Measurements from ENCODE around the gene TNFSF18. TPM values are rescaled to one million over a fixed set of nuclear protein-coding genes. Genes with fewer than 3 reads are reported as not detected.

The TNFSF18 gene
- total RNA-seq, 6 donors from 2014 or later: 0.17 to 0.20 TPM; not detected in 4

DNA sequence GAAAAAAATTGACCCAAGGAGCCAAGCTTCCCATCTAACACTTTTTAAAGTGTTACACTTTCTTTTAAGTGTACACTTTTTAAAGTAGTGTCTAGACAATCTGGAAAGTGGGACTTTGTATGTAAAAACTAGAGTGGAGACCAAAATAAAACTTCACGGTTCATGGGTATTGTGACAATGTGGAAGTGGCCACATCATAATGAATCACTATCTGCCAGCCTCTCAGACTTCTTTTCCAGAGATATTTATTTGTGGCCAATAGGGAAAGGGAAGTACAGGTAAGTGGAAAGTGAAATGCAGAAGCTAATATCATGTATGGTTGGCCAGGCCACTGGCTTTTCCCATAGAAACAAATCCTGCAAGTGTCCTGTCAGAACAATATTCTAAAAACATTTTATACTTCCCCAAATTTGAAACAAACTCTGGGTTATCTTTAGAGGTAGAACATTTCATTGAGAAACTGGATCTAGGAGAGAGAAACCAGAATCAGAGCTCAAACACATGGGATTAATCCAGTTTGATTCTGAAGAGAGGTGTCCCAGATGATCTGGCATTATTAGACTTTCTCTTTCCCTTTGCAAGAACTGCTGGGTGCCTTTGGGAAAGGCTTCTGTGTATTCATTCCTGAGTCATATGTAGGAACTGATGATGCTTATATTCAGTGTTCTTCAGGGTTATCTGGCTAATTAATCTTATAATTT lies 2.0 kb downstream of the TNFSF18 start:
- no peak overlapping the region for H3K4me3 ChIP-seq
- no peaks in the 10 kb centered on the region for H3K9me3 ChIP-seq
- no peak for TF ChIP-seq EP300 (IDR thresholded peaks at IDR 0.05)
- TF ChIP-seq POLR2AphosphoS5 (IDR thresholded peaks at IDR 0.05): no peak
- TF ChIP-seq, protein P1, sequence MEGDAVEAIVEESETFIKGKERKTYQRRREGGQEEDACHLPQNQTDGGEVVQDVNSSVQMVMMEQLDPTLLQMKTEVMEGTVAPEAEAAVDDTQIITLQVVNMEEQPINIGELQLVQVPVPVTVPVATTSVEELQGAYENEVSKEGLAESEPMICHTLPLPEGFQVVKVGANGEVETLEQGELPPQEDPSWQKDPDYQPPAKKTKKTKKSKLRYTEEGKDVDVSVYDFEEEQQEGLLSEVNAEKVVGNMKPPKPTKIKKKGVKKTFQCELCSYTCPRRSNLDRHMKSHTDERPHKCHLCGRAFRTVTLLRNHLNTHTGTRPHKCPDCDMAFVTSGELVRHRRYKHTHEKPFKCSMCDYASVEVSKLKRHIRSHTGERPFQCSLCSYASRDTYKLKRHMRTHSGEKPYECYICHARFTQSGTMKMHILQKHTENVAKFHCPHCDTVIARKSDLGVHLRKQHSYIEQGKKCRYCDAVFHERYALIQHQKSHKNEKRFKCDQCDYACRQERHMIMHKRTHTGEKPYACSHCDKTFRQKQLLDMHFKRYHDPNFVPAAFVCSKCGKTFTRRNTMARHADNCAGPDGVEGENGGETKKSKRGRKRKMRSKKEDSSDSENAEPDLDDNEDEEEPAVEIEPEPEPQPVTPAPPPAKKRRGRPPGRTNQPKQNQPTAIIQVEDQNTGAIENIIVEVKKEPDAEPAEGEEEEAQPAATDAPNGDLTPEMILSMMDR (IDR thresholded peaks at IDR 0.05): no peak
- no peak for TF ChIP-seq POLR2A (IDR thresholded peaks at IDR 0.05)
- WGBS, 2 donors: 52 to 54% methylated on average over 1 of the region's 1 CpG
- ATAC-seq (ENCODE audit: low FRiP score in 2 of 2) (no peak), DNase-seq (no peak)
- no peak overlapping the region for H3K27ac ChIP-seq
- no peaks in the 10 kb centered on the region for H3K27me3 ChIP-seq
- no peaks in the 10 kb centered on the region for H3K36me3 ChIP-seq
- H3K4me1 ChIP-seq: peaks cover 25 to 31% (median 27%) of the 10 kb centered on the region in 4 donors

DNA sequence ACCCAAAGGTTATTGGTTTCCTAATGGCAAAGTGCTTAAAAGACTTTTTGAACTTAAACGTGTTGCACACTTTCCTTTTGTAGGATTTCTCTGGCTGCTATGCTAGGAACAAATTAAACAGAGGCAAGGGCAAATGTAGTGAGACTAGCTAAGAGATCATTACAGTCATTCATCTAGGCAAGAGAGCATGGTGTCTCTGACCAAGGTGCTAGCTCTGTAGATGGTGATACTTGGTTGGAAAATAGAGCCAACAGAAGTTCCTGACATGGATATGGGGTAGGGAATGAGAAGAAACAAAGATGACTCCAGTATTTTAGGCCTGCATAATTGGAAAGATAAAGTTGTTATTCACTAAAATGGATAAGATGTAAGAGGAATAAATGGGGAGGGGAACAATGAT lies 6.1 kb downstream of the TNFSF18 start:
- Histone ChIP-seq H3K27ac (no peak overlapping the region), H3K36me3 (no peaks in the 10 kb centered on the region), H3K9me3 (no peaks in the 10 kb centered on the region), H3K4me1 (peaks cover 0 to 3% (median 0%) of the 10 kb centered on the region in 4 donors), H3K27me3 (no peaks in the 10 kb centered on the region), H3K4me3 (no peak overlapping the region)
- no peak for DNase-seq
- TF ChIP-seq POLR2AphosphoS5 (IDR thresholded peaks at IDR 0.05) (no peak), EP300 (IDR thresholded peaks at IDR 0.05) (no peak), POLR2A (IDR thresholded peaks at IDR 0.05) (no peak)
- TF ChIP-seq, protein P1 (IDR thresholded peaks at IDR 0.05): no peak
- 93 to 100% methylated on average over 1 of the region's 1 CpG for WGBS, 2 donors
- no peak for ATAC-seq (ENCODE audit: low FRiP score in 2 of 2)

DNA sequence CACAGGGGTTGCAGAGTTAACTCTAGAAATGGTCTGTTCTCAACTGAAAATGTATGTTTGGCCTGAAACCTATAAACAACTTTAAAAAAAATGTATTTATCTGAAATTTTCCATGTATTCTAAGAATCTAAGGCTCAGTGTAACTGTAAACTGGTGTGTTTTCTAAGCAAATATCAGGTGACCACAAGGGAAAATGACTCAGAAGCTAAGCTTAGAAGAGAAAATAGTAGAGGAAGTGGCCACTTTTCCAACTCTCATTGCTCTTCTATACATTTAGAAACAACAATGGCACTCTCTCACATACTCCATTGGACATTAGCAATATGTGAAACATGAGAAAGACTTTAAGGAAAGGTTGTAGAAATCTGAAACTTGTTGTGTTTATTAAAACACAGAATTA lies 7.5 kb downstream of the TNFSF18 start:
- no peak for TF ChIP-seq POLR2A (IDR thresholded peaks at IDR 0.05)
- TF ChIP-seq, protein P1 (IDR thresholded peaks at IDR 0.05): no peak
- TF ChIP-seq POLR2AphosphoS5 (IDR thresholded peaks at IDR 0.05): no peak
- no peak for TF ChIP-seq EP300 (IDR thresholded peaks at IDR 0.05)
- no peaks in the 10 kb centered on the region for H3K27me3 ChIP-seq
- ATAC-seq (ENCODE audit: low FRiP score in 2 of 2) (no peak), DNase-seq (no peak)
- no peak overlapping the region for H3K27ac ChIP-seq
- H3K4me3 ChIP-seq: no peak overlapping the region
- no peaks in the 10 kb centered on the region for H3K4me1 ChIP-seq
- H3K9me3 ChIP-seq: no peaks in the 10 kb centered on the region
- no peaks in the 10 kb centered on the region for H3K36me3 ChIP-seq

DNA sequence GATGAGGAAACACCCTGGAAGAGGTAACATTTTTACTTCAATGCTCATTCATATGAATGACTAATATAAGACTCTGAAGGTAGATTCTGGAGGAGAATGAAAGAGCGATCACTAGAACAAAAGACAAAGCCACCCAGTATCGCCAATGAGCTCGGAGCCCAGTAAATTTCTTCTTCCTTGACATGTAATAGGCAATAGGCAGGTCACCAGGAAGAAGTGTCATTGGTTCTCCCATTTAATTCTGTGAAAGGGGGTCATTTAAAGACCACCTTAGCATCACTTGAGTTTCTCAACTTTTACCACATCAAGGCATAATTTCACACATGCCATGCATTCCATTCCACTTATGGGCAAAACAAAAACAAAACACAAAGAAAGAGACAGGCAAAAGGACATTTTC lies 7.9 kb downstream of the TNFSF18 start:
- no peak for TF ChIP-seq POLR2AphosphoS5 (IDR thresholded peaks at IDR 0.05)
- TF ChIP-seq POLR2A (IDR thresholded peaks at IDR 0.05): no peak
- TF ChIP-seq, protein P1 (IDR thresholded peaks at IDR 0.05): no peak
- no peak for TF ChIP-seq EP300 (IDR thresholded peaks at IDR 0.05)
- DNase-seq: no peak
- Histone ChIP-seq H3K4me1 (no peaks in the 10 kb centered on the region), H3K36me3 (no peaks in the 10 kb centered on the region), H3K27me3 (no peaks in the 10 kb centered on the region), H3K4me3 (no peak overlapping the region), H3K9me3 (no peaks in the 10 kb centered on the region), H3K27ac (no peak overlapping the region)
- ATAC-seq (ENCODE audit: low FRiP score in 2 of 2): no peak
- WGBS, 2 donors: 92 to 94% methylated on average over 3 of the region's 3 CpGs

DNA sequence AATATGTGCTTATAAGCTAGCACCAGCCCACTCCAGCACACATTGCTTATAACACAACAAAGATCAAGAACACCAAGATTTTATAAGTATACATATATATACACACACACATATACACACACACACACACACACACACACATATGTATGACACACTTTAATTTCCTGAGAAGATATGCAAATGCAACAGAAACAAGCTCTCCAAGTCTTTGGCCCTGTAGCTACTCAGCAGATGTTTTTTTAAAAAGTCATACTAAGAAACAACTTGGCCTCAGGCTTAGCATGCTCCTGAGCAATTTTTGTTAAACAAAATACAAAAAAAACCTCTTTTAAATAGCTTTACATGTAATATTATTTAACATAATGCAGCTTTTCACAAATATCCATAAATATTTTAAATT lies 11.1 kb downstream of the TNFSF18 start:
- DNase-seq: no peak
- no peak for ATAC-seq (ENCODE audit: low FRiP score in 2 of 2)
- H3K27ac ChIP-seq: no peak overlapping the region
- H3K27me3 ChIP-seq: no peaks in the 10 kb centered on the region
- H3K4me3 ChIP-seq: no peak overlapping the region
- H3K9me3 ChIP-seq: no peaks in the 10 kb centered on the region
- TF ChIP-seq POLR2AphosphoS5 (IDR thresholded peaks at IDR 0.05) (no peak), EP300 (IDR thresholded peaks at IDR 0.05) (no peak), POLR2A (IDR thresholded peaks at IDR 0.05) (no peak)
- TF ChIP-seq, protein P1 (IDR thresholded peaks at IDR 0.05): no peak
- H3K36me3 ChIP-seq: no peaks in the 10 kb centered on the region
- no peaks in the 10 kb centered on the region for H3K4me1 ChIP-seq
